IMR-90 (cell line): ENCODE results near the gene RASSF3. TPM values are rescaled to one million over a fixed set of nuclear protein-coding genes. Genes with fewer than 3 reads are reported as not detected.

Source experiments
- ATAC-seq: fragments of 200-7000 bp; cut with Tn5 transposase; 2 replicates; pipeline ENCODE4 v1.9.1; 2020; ENCODE audit warnings: low read depth, mild to moderate bottlenecking, moderate library complexity
- BruUV-seq: library from RNA; stranded (reverse); fragments of 400-500 nt; replicated peaks from 2 replicates; lab custom pipeline; 2021; lab: Mats Ljungman, UMichigan
- CTCF ChIA-PET: fragments of 300-600 bp; formaldehyde crosslinking; extraction: SDS; loops from one replicate; lab custom pipeline; 2021; ENCODE audit warnings: antibody characterized with exemption; lab: Yijun Ruan, JAX
- POLR2A ChIA-PET: fragments of 300-600 bp; sonication (Branson Sonifier 250); formaldehyde crosslinking; loops from one replicate; lab custom pipeline; 2022; ENCODE audit warnings: antibody characterized with exemption; ENCODE audit not compliant: unreplicated experiment; lab: Charles Lee
- DNase-seq: peaks from one replicate; pipeline ENCODE4 v3.0.0; 2013
- H2AFZ ChIP-seq: replicated peaks from 2 replicates; pipeline ENCODE3; 2013; ENCODE audit warnings: low read length, mild to moderate bottlenecking; ENCODE audit not compliant: poor library complexity
- H2AK5ac ChIP-seq: 2 replicates; pipeline ENCODE4 v1.6.1; 2013; ENCODE audit warnings: low read depth, low read length, inconsistent platforms
- H2AK9ac ChIP-seq: replicated peaks from 2 replicates; pipeline ENCODE3; 2013; ENCODE audit warnings: mild to moderate bottlenecking, low read depth, low read length, moderate library complexity; ENCODE audit not compliant: poor library complexity
- H2BK120ac ChIP-seq: 2 replicates; pipeline ENCODE4 v1.6.1; 2013; ENCODE audit warnings: low read depth, low read length, inconsistent platforms
- H2BK15ac ChIP-seq: 3 replicates; pipeline ENCODE4 v1.6.1; 2013; ENCODE audit warnings: low read depth, low read length, inconsistent platforms
- H2BK20ac ChIP-seq: 2 replicates; pipeline ENCODE4 v1.6.1; 2013; ENCODE audit warnings: low read depth, mild to moderate bottlenecking, inconsistent platforms, low read length, moderate library complexity
- H2BK5ac ChIP-seq: 2 replicates; pipeline ENCODE4 v1.6.1; 2013; ENCODE audit warnings: mild to moderate bottlenecking, low read depth, low read length, inconsistent platforms; ENCODE audit not compliant: poor library complexity, severe bottlenecking
- H3K14ac ChIP-seq: replicated peaks from 2 replicates; pipeline ENCODE4 v1.6.1; 2013; ENCODE audit warnings: low read depth, low read length, inconsistent platforms
- H3K18ac ChIP-seq: 2 replicates; pipeline ENCODE4 v1.6.1; 2013; ENCODE audit warnings: low read depth, low read length, control low read depth
- H3K23ac ChIP-seq: 2 replicates; pipeline ENCODE4 v1.6.1; 2013; ENCODE audit warnings: low read depth, low read length, inconsistent platforms
- H3K27ac ChIP-seq: 2 replicates; pipeline ENCODE4 v1.5.1; 2013; ENCODE audit warnings: mild to moderate bottlenecking, control low read depth, low read length; ENCODE audit not compliant: insufficient read depth
- H3K27me3 ChIP-seq: 2 replicates; pipeline ENCODE4 v1.6.1; 2013; ENCODE audit warnings: low read length; ENCODE audit not compliant: control insufficient read depth, insufficient read depth
- H3K36me3 ChIP-seq: 2 replicates; pipeline ENCODE4 v1.6.1; 2013; ENCODE audit warnings: low read length, mixed read lengths; ENCODE audit not compliant: control insufficient read depth, insufficient read depth
- H3K4ac ChIP-seq: 2 replicates; pipeline ENCODE4 v1.6.1; 2013; ENCODE audit warnings: low read depth, low read length, inconsistent platforms
- H3K4me1 ChIP-seq: 2 replicates; pipeline ENCODE4 v1.6.1; 2013; ENCODE audit warnings: low read length, mixed read lengths; ENCODE audit not compliant: control insufficient read depth, insufficient read depth
- H3K4me2 ChIP-seq: 2 replicates; pipeline ENCODE4 v1.6.1; 2013; ENCODE audit warnings: low read depth, mild to moderate bottlenecking, control low read depth, low read length, moderate library complexity
- H3K4me3 ChIP-seq: 2 replicates; pipeline ENCODE4 v1.5.1; 2013; ENCODE audit warnings: low read depth, mild to moderate bottlenecking, control low read depth, low read length, moderate library complexity; ENCODE audit not compliant: insufficient read depth
- H3K56ac ChIP-seq: 2 replicates; pipeline ENCODE4 v1.6.1; 2013; ENCODE audit warnings: low read length, inconsistent platforms; ENCODE audit not compliant: insufficient read depth; ENCODE audit errors: extremely low read depth
- H3K79me1 ChIP-seq, 2 experiments: 2 replicates each; pipeline ENCODE4 v1.6.1; 2013; ENCODE audit warnings: low read length in 2 of 2, inconsistent platforms in 1 of 2, low read depth in 1 of 2
- H3K9ac ChIP-seq: 2 replicates; pipeline ENCODE4 v1.6.1; 2013; ENCODE audit warnings: low read depth, low read length, control low read depth
- H3K9me1 ChIP-seq: 2 replicates; pipeline ENCODE4 v1.6.1; 2013; ENCODE audit warnings: low read length, inconsistent platforms; ENCODE audit not compliant: insufficient read depth
- H3K9me3 ChIP-seq: 2 replicates; pipeline ENCODE4 v1.6.1; 2013; ENCODE audit warnings: low read length; ENCODE audit not compliant: control insufficient read depth, insufficient read depth
- H4K20me1 ChIP-seq: 2 replicates; pipeline ENCODE4 v1.6.1; 2013; ENCODE audit warnings: low read length, inconsistent platforms; ENCODE audit not compliant: insufficient read depth
- H4K5ac ChIP-seq: 2 replicates; pipeline ENCODE4 v1.6.1; 2013; ENCODE audit warnings: mild to moderate bottlenecking, low read depth, low read length, control low read depth
- H4K8ac ChIP-seq, 2 experiments: 2 replicates each; pipeline ENCODE4 v1.6.1; 2013; ENCODE audit warnings: low read depth in 2 of 2, low read length in 2 of 2, control low read depth in 1 of 2, inconsistent platforms in 1 of 2
- H4K91ac ChIP-seq: 2 replicates; pipeline ENCODE4 v1.6.1; 2013; ENCODE audit warnings: low read depth, low read length, inconsistent platforms; ENCODE audit not compliant: insufficient read depth
- BHLHE40 ChIP-seq: fragments of 150-350 bp; IDR thresholded peaks from 2 replicates; pipeline ENCODE4 v1.6.1; 2016; ENCODE audit warnings: mild to moderate bottlenecking, low read depth, low read length
- CEBPB ChIP-seq: IDR thresholded peaks from 2 replicates; pipeline ENCODE4 v1.6.1; 2012; ENCODE audit warnings: low read depth, low read length, improper control_type of control experiment
- CHD1 ChIP-seq: IDR thresholded peaks from 2 replicates; pipeline ENCODE4 v1.6.1; 2012; ENCODE audit warnings: low read depth, low read length, improper control_type of control experiment
- FOS ChIP-seq: fragments of 150-350 bp; IDR thresholded peaks from 2 replicates; pipeline ENCODE4 v1.6.1; 2016; ENCODE audit warnings: low read depth, low read length
- MAFK ChIP-seq: IDR thresholded peaks from 2 replicates; pipeline ENCODE4 v1.6.1; 2012; ENCODE audit warnings: low read depth, low read length, improper control_type of control experiment
- MAZ ChIP-seq: IDR thresholded peaks from 2 replicates; pipeline ENCODE4 v1.6.1; 2012; ENCODE audit warnings: low read depth, mild to moderate bottlenecking, low read length, improper control_type of control experiment, moderate library complexity, borderline replicate concordance
- MXI1 ChIP-seq: IDR thresholded peaks from 2 replicates; pipeline ENCODE4 v1.6.1; 2012; ENCODE audit warnings: low read depth, mild to moderate bottlenecking, low read length, moderate library complexity, borderline replicate concordance
- NFE2L2 ChIP-seq: fragments of 150-350 bp; IDR thresholded peaks from 2 replicates; pipeline ENCODE4 v1.6.1; 2016; ENCODE audit warnings: low read depth, mild to moderate bottlenecking, low read length
- POLR2A ChIP-seq: IDR thresholded peaks from 2 replicates; pipeline ENCODE4 v1.6.1; 2012; ENCODE audit warnings: mild to moderate bottlenecking, low read depth, low read length
- RAD21 ChIP-seq: IDR thresholded peaks from 2 replicates; pipeline ENCODE4 v1.6.1; 2012; ENCODE audit warnings: low read length, improper control_type of control experiment
- RCOR1 ChIP-seq: IDR thresholded peaks from 2 replicates; pipeline ENCODE4 v1.6.1; 2012; ENCODE audit warnings: mild to moderate bottlenecking, low read length, improper control_type of control experiment; ENCODE audit not compliant: insufficient replicate concordance
- RFX5 ChIP-seq: IDR thresholded peaks from 2 replicates; pipeline ENCODE4 v1.8.0; 2012; ENCODE audit warnings: low read depth, mild to moderate bottlenecking, low read length, moderate library complexity
- SMC3 ChIP-seq: fragments of 150-350 bp; IDR thresholded peaks from 2 replicates; pipeline ENCODE4 v1.6.1; 2016; ENCODE audit warnings: low read depth, mild to moderate bottlenecking, antibody characterized with exemption, low read length, moderate library complexity
- WGBS, 2 experiments: methylation state at CpG; one replicate each; pipeline versions ENCODE4 v1.1.5 to v1.1.7; 2013; ENCODE audit warnings: missing lambda C conversion rate in 2 of 2; ENCODE audit not compliant: insufficient read length in 1 of 2; ENCODE audit errors: extremely low coverage in 2 of 2; 5-methylcytosine and 5-hydroxymethylcytosine counted together
- dilution Hi-C: fragments of 300-500 bp; cut with HindIII; formaldehyde crosslinking; loops from one replicate; pipeline ENCODE4 v1.14.3; 2018; ENCODE audit warnings: low sequenced_read_pairs; ENCODE audit not compliant: unreplicated experiment
- in situ Hi-C: fragments of 300-500 bp; cut with MboI; formaldehyde crosslinking; loops from 3 replicates; pipeline ENCODE4 v1.14.3; 2019; ENCODE audit warnings: low sequenced_read_pairs, inconsistent platforms, mixed read lengths
- intact Hi-C: fragments of 100-400 bp; cut with micrococcal nuclease; formaldehyde crosslinking; loops from 2 replicates; pipeline ENCODE4 v1.10.0; 2022
- polyA plus RNA-seq, 3 experiments: library from polyadenylated mRNA; depleted of rRNA; stranded (reverse); fragments of >200 nt; gene quantifications; 2 replicates each; pipeline ENCODE4 v1.2.3, GENCODE V29; 2012; ENCODE audit warnings: low replicate concordance in 1 of 3
- total RNA-seq: library from RNA; depleted of rRNA; stranded (reverse); fragments of >200 nt; gene quantifications from 2 replicates; pipeline ENCODE4 v1.2.3, GENCODE V29; 2012
- TF ChIP-seq, protein P1 (sequence below): conservative IDR thresholded peaks from 2 replicates; pipeline ENCODE4 v1.5.1; 2012; ENCODE audit warnings: mild to moderate bottlenecking, low read depth, low read length, improper control_type of control experiment
- TF ChIP-seq, protein P2 (sequence below): fragments of 150-350 bp; IDR thresholded peaks from 2 replicates; pipeline ENCODE4 v1.6.1; 2017; ENCODE audit warnings: mild to moderate bottlenecking, antibody characterized with exemption, low read length, low read depth
- TF ChIP-seq, protein P3 (sequence below): fragments of 150-350 bp; IDR thresholded peaks from 2 replicates; pipeline ENCODE4 v1.6.1; 2016; ENCODE audit warnings: low read depth, mild to moderate bottlenecking, low read length, moderate library complexity, borderline replicate concordance

Gene RASSF3
- total and polyA plus RNA-seq, 2 of the 4 experiments (the other 2 are of a cell fraction): 18.7 to 39.3 TPM

DNA sequence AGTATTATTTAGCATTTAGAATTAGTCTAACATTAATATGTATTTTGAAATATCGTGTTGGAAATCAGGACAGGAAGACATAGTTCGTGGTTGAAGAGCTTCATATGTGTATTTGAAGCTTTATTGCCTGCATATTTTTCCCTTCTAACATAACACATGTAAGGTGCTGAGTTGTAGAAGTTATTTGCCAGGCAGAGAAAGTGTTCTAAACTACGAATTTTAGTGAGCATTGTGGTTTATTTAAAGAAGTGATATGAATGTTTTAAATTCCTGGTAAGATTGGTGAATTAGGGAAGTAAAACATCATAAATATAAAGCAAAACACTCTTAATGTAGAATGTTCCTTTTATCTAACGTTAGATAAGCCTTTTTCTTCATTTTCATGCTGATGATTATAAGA, 2.5 kb downstream of the RASSF3 start:
- no peaks in the 10 kb centered on the region for H3K27me3 ChIP-seq
- no peak overlapping the region for H3K27ac ChIP-seq
- H4K5ac ChIP-seq: no peak overlapping the region
- ChIA-PET POLR2A (no interaction called here), CTCF (interaction anchor here (0.6 kb wide), 2 partner anchors 68 to 117 kb away, joined by 3 read pairs; no protein-coding TSS in a partner anchor)
- H4K91ac ChIP-seq: no peak overlapping the region
- peaks cover 6% of the 10 kb centered on the region; the same call in 1 of the 2 replicates for H4K20me1 ChIP-seq
- no peak overlapping the region for H3K56ac ChIP-seq
- no CpG with 5 or more reads among the region's 4 CpGs for WGBS, 2 experiments
- no peak overlapping the region for H3K14ac ChIP-seq
- H3K4me3 ChIP-seq: no peak overlapping the region
- H3K9ac ChIP-seq: no peak overlapping the region
- H2BK5ac ChIP-seq: no peak overlapping the region
- no peak overlapping the region for H2BK120ac ChIP-seq
- H2AK9ac ChIP-seq: no peak overlapping the region
- H3K18ac ChIP-seq: no peak overlapping the region
- H3K9me1 ChIP-seq: no peaks in the 10 kb centered on the region
- peaks cover 4% of the 10 kb centered on the region; the same call in 1 of the 2 replicates for H3K4me1 ChIP-seq
- H3K9me3 ChIP-seq: no peaks in the 10 kb centered on the region
- H3K4ac ChIP-seq: no peak overlapping the region
- dilution Hi-C loops: no loop called here
- H3K23ac ChIP-seq: peak overlapping the region; percentile 1; the same call in 1 of the 2 replicates
- TF ChIP-seq, protein P1, sequence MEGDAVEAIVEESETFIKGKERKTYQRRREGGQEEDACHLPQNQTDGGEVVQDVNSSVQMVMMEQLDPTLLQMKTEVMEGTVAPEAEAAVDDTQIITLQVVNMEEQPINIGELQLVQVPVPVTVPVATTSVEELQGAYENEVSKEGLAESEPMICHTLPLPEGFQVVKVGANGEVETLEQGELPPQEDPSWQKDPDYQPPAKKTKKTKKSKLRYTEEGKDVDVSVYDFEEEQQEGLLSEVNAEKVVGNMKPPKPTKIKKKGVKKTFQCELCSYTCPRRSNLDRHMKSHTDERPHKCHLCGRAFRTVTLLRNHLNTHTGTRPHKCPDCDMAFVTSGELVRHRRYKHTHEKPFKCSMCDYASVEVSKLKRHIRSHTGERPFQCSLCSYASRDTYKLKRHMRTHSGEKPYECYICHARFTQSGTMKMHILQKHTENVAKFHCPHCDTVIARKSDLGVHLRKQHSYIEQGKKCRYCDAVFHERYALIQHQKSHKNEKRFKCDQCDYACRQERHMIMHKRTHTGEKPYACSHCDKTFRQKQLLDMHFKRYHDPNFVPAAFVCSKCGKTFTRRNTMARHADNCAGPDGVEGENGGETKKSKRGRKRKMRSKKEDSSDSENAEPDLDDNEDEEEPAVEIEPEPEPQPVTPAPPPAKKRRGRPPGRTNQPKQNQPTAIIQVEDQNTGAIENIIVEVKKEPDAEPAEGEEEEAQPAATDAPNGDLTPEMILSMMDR: no peak
- no peak for TF ChIP-seq RCOR1
- no peak for TF ChIP-seq MXI1
- TF ChIP-seq, protein P2, sequence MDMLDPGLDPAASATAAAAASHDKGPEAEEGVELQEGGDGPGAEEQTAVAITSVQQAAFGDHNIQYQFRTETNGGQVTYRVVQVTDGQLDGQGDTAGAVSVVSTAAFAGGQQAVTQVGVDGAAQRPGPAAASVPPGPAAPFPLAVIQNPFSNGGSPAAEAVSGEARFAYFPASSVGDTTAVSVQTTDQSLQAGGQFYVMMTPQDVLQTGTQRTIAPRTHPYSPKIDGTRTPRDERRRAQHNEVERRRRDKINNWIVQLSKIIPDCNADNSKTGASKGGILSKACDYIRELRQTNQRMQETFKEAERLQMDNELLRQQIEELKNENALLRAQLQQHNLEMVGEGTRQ: no peak
- TF ChIP-seq POLR2A: no peak
- TF ChIP-seq NFE2L2: no peak
- no peak for TF ChIP-seq RFX5
- TF ChIP-seq BHLHE40: no peak
- TF ChIP-seq CHD1: no peak
- TF ChIP-seq, protein P3, sequence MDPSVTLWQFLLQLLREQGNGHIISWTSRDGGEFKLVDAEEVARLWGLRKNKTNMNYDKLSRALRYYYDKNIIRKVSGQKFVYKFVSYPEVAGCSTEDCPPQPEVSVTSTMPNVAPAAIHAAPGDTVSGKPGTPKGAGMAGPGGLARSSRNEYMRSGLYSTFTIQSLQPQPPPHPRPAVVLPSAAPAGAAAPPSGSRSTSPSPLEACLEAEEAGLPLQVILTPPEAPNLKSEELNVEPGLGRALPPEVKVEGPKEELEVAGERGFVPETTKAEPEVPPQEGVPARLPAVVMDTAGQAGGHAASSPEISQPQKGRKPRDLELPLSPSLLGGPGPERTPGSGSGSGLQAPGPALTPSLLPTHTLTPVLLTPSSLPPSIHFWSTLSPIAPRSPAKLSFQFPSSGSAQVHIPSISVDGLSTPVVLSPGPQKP: no peak
- no peak for TF ChIP-seq FOS
- TF ChIP-seq CEBPB: no peak
- no peak for TF ChIP-seq SMC3
- TF ChIP-seq MAFK: no peak
- TF ChIP-seq RAD21: no peak
- TF ChIP-seq MAZ: no peak
- in situ Hi-C loops: no loop called here
- no peak overlapping the region for H2AFZ ChIP-seq
- intact Hi-C loops: loop anchor here (5.0 kb wide), 1 partner anchor 54 kb away; no protein-coding TSS in a partner anchor
- peaks cover 19 to 47% of the 10 kb centered on the region in 2 experiments for H3K79me1 ChIP-seq
- DNase-seq (no peak), ATAC-seq (no peak)
- peak overlapping the region; percentile 66 for H3K4me2 ChIP-seq
- H2AK5ac ChIP-seq: no peak overlapping the region
- no peak overlapping the region for H2BK20ac ChIP-seq
- BruUV-seq: no TSS peak
- H2BK15ac ChIP-seq: no peak overlapping the region
- H3K36me3 ChIP-seq: no peaks in the 10 kb centered on the region
- H4K8ac ChIP-seq: no peak overlapping the region
